H1 (cell line): ENCODE measurements around the gene ASF1A. TPM values are rescaled to one million over a fixed set of nuclear protein-coding genes. Genes with fewer than 3 reads are reported as not detected.

ENCODE experiments used
- CTCF ChIA-PET: fragments of 300-600 bp; sonication (Branson Sonifier 250); formaldehyde crosslinking; loops from one replicate; lab custom pipeline; 2021; ENCODE audit not compliant: partially characterized antibody; lab: Charles Lee
- POLR2A ChIA-PET: fragments of 300-600 bp; sonication (Branson Sonifier 250); formaldehyde crosslinking; loops from one replicate; lab custom pipeline; 2021; ENCODE audit warnings: inconsistent platforms; ENCODE audit not compliant: partially characterized antibody; lab: Charles Lee
- DNase-seq, 2 experiments: peaks; one replicate each; pipeline versions ENCODE4 v3.0.0 to v3.0.0-alpha.2; 2010 to 2022; ENCODE audit warnings: low spot score in 2 of 2, low read depth in 1 of 2, mixed read lengths in 1 of 2
- FAIRE-seq: peaks from 2 replicates; lab custom pipeline; 2011; peaks lifted over from hg19 to GRCh38; lab: Jason Lieb, UNC
- H2AFZ ChIP-seq: 2 replicates; pipeline ENCODE4 v1.8.1; 2012; ENCODE audit warnings: low read length, inconsistent platforms
- H2AK5ac ChIP-seq: 2 replicates; pipeline ENCODE4 v1.6.1; 2013; ENCODE audit warnings: low read depth, low read length
- H2BK120ac ChIP-seq: replicated peaks from 2 replicates; pipeline ENCODE3; 2013; ENCODE audit warnings: low read depth, low read length, inconsistent platforms
- H2BK12ac ChIP-seq: 2 replicates; pipeline ENCODE4 v1.6.1; 2013; ENCODE audit warnings: low read depth, low read length
- H2BK15ac ChIP-seq: 2 replicates; pipeline ENCODE4 v1.6.1; 2013; ENCODE audit warnings: low read length
- H2BK20ac ChIP-seq: 2 replicates; pipeline ENCODE4 v1.6.1; 2013; ENCODE audit warnings: low read length
- H2BK5ac ChIP-seq: 2 replicates; pipeline ENCODE4 v1.6.1; 2013; ENCODE audit warnings: low read depth, low read length
- H3K14ac ChIP-seq: 2 replicates; pipeline ENCODE4 v1.6.1; 2013; ENCODE audit warnings: inconsistent platforms; ENCODE audit not compliant: insufficient read length
- H3K18ac ChIP-seq: 2 replicates; pipeline ENCODE4 v1.6.1; 2013; ENCODE audit warnings: low read length; ENCODE audit errors: extremely low read depth
- H3K23ac ChIP-seq: 2 replicates; pipeline ENCODE4 v1.6.1; 2013; ENCODE audit warnings: inconsistent platforms; ENCODE audit not compliant: insufficient read length
- H3K23me2 ChIP-seq: 2 replicates; pipeline ENCODE4 v1.6.1; 2013; ENCODE audit warnings: low read depth, low read length
- H3K27ac ChIP-seq: 2 replicates; pipeline ENCODE4 v1.6.1; 2011; ENCODE audit warnings: low read depth, low read length, inconsistent platforms
- H3K27me3 ChIP-seq, 4 experiments: replicated peaks in 1 of 4; 1 replicate in 1 of 4; 2 replicates in 3 of 4; pipeline versions ENCODE4 v1.6.1 to v1.8.1; 2011 to 2013; ENCODE audit warnings: low read length in 3 of 4, mild to moderate bottlenecking in 3 of 4, inconsistent platforms in 2 of 4, mixed read lengths in 2 of 4, moderate library complexity in 1 of 4; ENCODE audit not compliant: control insufficient read depth in 3 of 4, insufficient read depth in 3 of 4; ENCODE audit errors: extremely low read depth in 1 of 4
- H3K36me3 ChIP-seq, 4 experiments: 2 replicates each; pipeline versions ENCODE4 v1.6.1 to v1.8.1; 2011 to 2013; ENCODE audit warnings: mild to moderate bottlenecking in 4 of 4, low read length in 3 of 4, moderate library complexity in 2 of 4, control low read depth in 1 of 4, inconsistent platforms in 1 of 4; ENCODE audit not compliant: insufficient read depth in 4 of 4, control insufficient read depth in 2 of 4
- H3K4ac ChIP-seq: replicated peaks from 2 replicates; pipeline ENCODE3; 2013; ENCODE audit warnings: low read length, low read depth, mixed read lengths, inconsistent platforms; ENCODE audit not compliant: insufficient read length
- H3K4me1 ChIP-seq, 4 experiments: replicated peaks in 1 of 4; 1 replicate in 1 of 4; 2 replicates in 3 of 4; pipeline versions ENCODE4 v1.6.1 to v1.8.1; 2011 to 2013; ENCODE audit warnings: low read length in 3 of 4, inconsistent platforms in 2 of 4, mixed read lengths in 1 of 4; ENCODE audit not compliant: insufficient read depth in 4 of 4, control insufficient read depth in 3 of 4
- H3K4me2 ChIP-seq, 2 experiments: 2 replicates each; pipeline versions ENCODE4 v1.6.1 to v1.8.1; 2011 to 2013; ENCODE audit warnings: low read depth in 2 of 2, low read length in 2 of 2, control low read depth in 1 of 2, inconsistent platforms in 1 of 2, mild to moderate bottlenecking in 1 of 2; ENCODE audit not compliant: insufficient read depth in 1 of 2
- H3K4me3 ChIP-seq, 4 experiments: fragments of 200-600, 300-600 bp in 1 of 4; sonication (generic), shearing (Covaris generic), sonication (Bioruptor Twin) in 1 of 4; 2 replicates each; pipeline versions ENCODE4 v1.5.1 to v1.8.1; 2011 to 2016; ENCODE audit warnings: low read length in 4 of 4, low read depth in 3 of 4, control low read depth in 2 of 4, inconsistent platforms in 2 of 4, mild to moderate bottlenecking in 2 of 4, mixed read lengths in 1 of 4, moderate library complexity in 1 of 4; ENCODE audit not compliant: insufficient read depth in 2 of 4; ENCODE audit errors: extremely low read depth in 1 of 4
- H3K56ac ChIP-seq: replicated peaks from 2 replicates; pipeline ENCODE3; 2013; ENCODE audit warnings: low read depth, mild to moderate bottlenecking, mixed read lengths, low read length, inconsistent platforms; ENCODE audit not compliant: insufficient read length
- H3K79me1 ChIP-seq: 2 replicates; pipeline ENCODE4 v1.6.1; 2013; ENCODE audit warnings: low read depth, low read length, control low read depth
- H3K79me2 ChIP-seq, 2 experiments: 2 replicates each; pipeline versions ENCODE4 v1.6.1 to v1.8.1; 2012 to 2013; ENCODE audit warnings: low read length in 2 of 2, mild to moderate bottlenecking in 2 of 2, inconsistent platforms in 1 of 2; ENCODE audit not compliant: insufficient read depth in 2 of 2, control insufficient read depth in 1 of 2
- H3K9ac ChIP-seq, 4 experiments: replicated peaks in 1 of 4; 1 replicate in 1 of 4; 2 replicates in 3 of 4; pipeline versions ENCODE4 v1.6.1 to v1.8.1; 2011 to 2013; ENCODE audit warnings: low read depth in 3 of 4, low read length in 3 of 4, control low read depth in 2 of 4, mild to moderate bottlenecking in 2 of 4, moderate library complexity in 2 of 4, inconsistent platforms in 1 of 4; ENCODE audit errors: extremely low read depth in 1 of 4
- H3K9me3 ChIP-seq, 2 experiments: 2 replicates each; pipeline versions ENCODE4 v1.6.1 to v1.8.1; 2012 to 2013; ENCODE audit warnings: mild to moderate bottlenecking in 2 of 2, moderate library complexity in 2 of 2, control low read depth in 1 of 2, inconsistent platforms in 1 of 2, low read depth in 1 of 2, low read length in 1 of 2, mixed read lengths in 1 of 2; ENCODE audit not compliant: insufficient read depth in 2 of 2
- H4K20me1 ChIP-seq, 2 experiments: replicated peaks in 1 of 2; 2 replicates each; pipeline versions ENCODE3 to v1.8.1; 2011 to 2013; ENCODE audit warnings: inconsistent platforms in 2 of 2, low read length in 2 of 2, mild to moderate bottlenecking in 1 of 2; ENCODE audit not compliant: insufficient read depth in 2 of 2, control insufficient read depth in 1 of 2
- H4K5ac ChIP-seq: 2 replicates; pipeline ENCODE4 v1.6.1; 2013; ENCODE audit warnings: low read length, low read depth, mixed read lengths, inconsistent platforms; ENCODE audit not compliant: insufficient read length
- H4K8ac ChIP-seq: 2 replicates; pipeline ENCODE4 v1.8.0; 2013; ENCODE audit warnings: mild to moderate bottlenecking, moderate library complexity, low read length, inconsistent platforms; ENCODE audit not compliant: insufficient read depth; ENCODE audit errors: extremely low read depth
- H4K91ac ChIP-seq: replicated peaks from 2 replicates; pipeline ENCODE3; 2013; ENCODE audit warnings: low read length, mixed read lengths, inconsistent platforms; ENCODE audit not compliant: insufficient read length
- ASH2L ChIP-seq: fragments of 200-600, 300-600 bp; sonication (generic); IDR thresholded peaks from one replicate; pipeline ENCODE4 v1.7.1; 2017; ENCODE audit warnings: low read length
- ATF2 ChIP-seq: IDR thresholded peaks from 2 replicates; pipeline ENCODE4 v1.6.1; 2012; ENCODE audit warnings: low read length, inconsistent platforms
- BACH1 ChIP-seq: IDR thresholded peaks from 2 replicates; pipeline ENCODE4 v1.6.1; 2012; ENCODE audit warnings: low read length, improper control_type of control experiment
- CBX5 ChIP-seq: fragments of 300-800, 300-1000 bp; sonication (generic); IDR thresholded peaks from 2 replicates; pipeline ENCODE4 v1.7.1; 2016; ENCODE audit warnings: antibody characterized with exemption, low read length, low read depth
- GTF2F1 ChIP-seq: IDR thresholded peaks from 2 replicates; pipeline ENCODE4 v1.6.1; 2012; ENCODE audit warnings: low read depth, low read length, improper control_type of control experiment, borderline replicate concordance
- NANOG ChIP-seq: IDR thresholded peaks from 2 replicates; pipeline ENCODE4 v1.6.1; 2011; ENCODE audit warnings: low read length, low read depth, mild to moderate bottlenecking, inconsistent platforms; ENCODE audit not compliant: insufficient read depth, poor library complexity, severe bottlenecking
- NRF1 ChIP-seq: IDR thresholded peaks from 2 replicates; pipeline ENCODE4 v1.6.1; 2011; ENCODE audit warnings: mild to moderate bottlenecking, low read depth, low read length, improper control_type of control experiment
- PHF8 ChIP-seq: fragments of 200-600 bp; sonication (generic); conservative IDR thresholded peaks from 2 replicates; pipeline ENCODE4 v1.7.1; 2012; ENCODE audit warnings: low read depth, mild to moderate bottlenecking, inconsistent platforms, low read length, moderate library complexity
- POLR2AphosphoS5 ChIP-seq: IDR thresholded peaks from 2 replicates; pipeline ENCODE4 v1.6.1; 2011; ENCODE audit warnings: low read depth, low read length
- RBBP5 ChIP-seq: IDR thresholded peaks from 2 replicates; pipeline ENCODE4 v1.7.1; 2012; ENCODE audit warnings: low read depth, mild to moderate bottlenecking, inconsistent platforms, low read length, moderate library complexity, borderline replicate concordance
- WGBS, 2 experiments: shearing (Covaris generic) in 1 of 2; methylation state at CpG; one replicate each; pipeline versions ENCODE4 v1.1.6 to v1.1.7; 2013 to 2015; ENCODE audit warnings: low lambda C conversion rate in 2 of 2, mixed read lengths in 2 of 2, inconsistent platforms in 1 of 2, low coverage in 1 of 2, missing lambda C conversion rate in 1 of 2; ENCODE audit not compliant: insufficient replicate concordance in 2 of 2, insufficient coverage in 1 of 2, insufficient read length in 1 of 2; ENCODE audit errors: extremely low coverage in 1 of 2, missing lambda C conversion rate in 1 of 2; 5-methylcytosine and 5-hydroxymethylcytosine counted together
- polyA plus RNA-seq, 7 experiments: library from polyadenylated mRNA; depleted of rRNA in 3 of 7; stranded (reverse) in 5 of 7; unstranded in 2 of 7; fragments of >200 nt in 5 of 7; fragments of 200-250 nt in 2 of 7; gene quantifications; 1 replicate in 5 of 7; 2 replicates in 1 of 7; 4 replicates in 1 of 7; pipeline versions ENCODE4 v1.2.1 to v1.2.3, GENCODE V29; 2011 to 2013; ENCODE audit warnings: missing spikeins in 2 of 7, mixed read lengths in 2 of 7
- total RNA-seq: library from RNA; stranded (reverse); fragmentation: NEBNext Ultra II Directional; extraction: Animal tissue kit (Norgen Biotek cat#: 25700); gene quantifications from 2 replicates; pipeline ENCODE4 v1.2.1, GENCODE V29; 2021

Gene ASF1A
- total and polyA plus RNA-seq, 2 of the 8 experiments (the other 6 are each of a cell fraction or from before 2014, with no cell fraction given) = 11.4 to 50.2 TPM

- ChIA-PET CTCF (interaction anchor here (0.7 kb wide), 1 partner anchor 189 kb away, joined by 3 read pairs; no protein-coding TSS in a partner anchor), POLR2A (no interaction called here)
- Histone ChIP-seq H2AFZ (no peak overlapping the region), H3K27me3 (no peaks in the 10 kb centered on the region), H4K5ac (no peak overlapping the region), H3K36me3 (no peaks in the 10 kb centered on the region), H2AK5ac (no peak overlapping the region), H3K9ac (no peak overlapping the region), H2BK5ac (no peak overlapping the region), H3K4ac (no peak overlapping the region), H2BK120ac (no peak overlapping the region), H3K4me3 (no peak overlapping the region), H2BK12ac (no peak overlapping the region), H2BK15ac (no peak overlapping the region), H4K91ac (no peak overlapping the region), H3K79me2 (peaks cover 0 to 22% of the 10 kb centered on the region in 2 experiments; a peak in 2 of 4 replicates), H3K14ac (no peak overlapping the region), H3K27ac (no peak overlapping the region), H3K9me3 (peaks cover 11 to 18% of the 10 kb centered on the region in 2 experiments), H3K23ac (no peak overlapping the region), H4K20me1 (no peaks in the 10 kb centered on the region), H3K4me2 (no peak overlapping the region), H3K79me1 (no peaks in the 10 kb centered on the region; the same call in 1 of the 2 replicates), H4K8ac (no peak overlapping the region), H3K56ac (no peak overlapping the region), H3K18ac (no peak overlapping the region), H3K23me2 (no peaks in the 10 kb centered on the region), H3K4me1 (no peaks in the 10 kb centered on the region), H2BK20ac (no peak overlapping the region)
- 97% methylated on average over 2 of the region's 2 CpGs; no CpG with 5 or more reads in 1 of the 2 experiments for WGBS, 2 experiments
- no peak for FAIRE-seq
- no peak for DNase-seq
- TF ChIP-seq RBBP5 (no peak), ASH2L (no peak), POLR2AphosphoS5 (no peak), ATF2 (no peak), NRF1 (no peak), PHF8 (no peak), GTF2F1 (no peak), BACH1 (no peak), CBX5 (no peak), NANOG (no peak)
Measured at GRCh38 chr6:118940770-118941169, 46.8 kb downstream of the ASF1A start.
